Ureter (tissue), 1 donor: ENCODE measurements around the gene ARRDC3. TPM values are rescaled to one million over a fixed set of nuclear protein-coding genes. Genes with fewer than 3 reads are reported as not detected.
"Not testable (repeated sequence)": the region's sequence is repeated elsewhere in the genome, so short reads cannot be mapped to it uniquely, and the experiment has no call there.

Experiments
- DNase-seq: peaks from one replicate; pipeline ENCODE4 v3.0.0-alpha.2; 2020; ENCODE audit warnings: low spot score
- total RNA-seq: library from RNA; stranded (reverse); gene quantifications from one replicate; pipeline ENCODE4 v1.2.4, GENCODE V29; 2023
- donor health status: DM: yes; HTN: yes; CAD: no.

The ARRDC3 gene
- 111 TPM for total RNA-seq

DNA sequence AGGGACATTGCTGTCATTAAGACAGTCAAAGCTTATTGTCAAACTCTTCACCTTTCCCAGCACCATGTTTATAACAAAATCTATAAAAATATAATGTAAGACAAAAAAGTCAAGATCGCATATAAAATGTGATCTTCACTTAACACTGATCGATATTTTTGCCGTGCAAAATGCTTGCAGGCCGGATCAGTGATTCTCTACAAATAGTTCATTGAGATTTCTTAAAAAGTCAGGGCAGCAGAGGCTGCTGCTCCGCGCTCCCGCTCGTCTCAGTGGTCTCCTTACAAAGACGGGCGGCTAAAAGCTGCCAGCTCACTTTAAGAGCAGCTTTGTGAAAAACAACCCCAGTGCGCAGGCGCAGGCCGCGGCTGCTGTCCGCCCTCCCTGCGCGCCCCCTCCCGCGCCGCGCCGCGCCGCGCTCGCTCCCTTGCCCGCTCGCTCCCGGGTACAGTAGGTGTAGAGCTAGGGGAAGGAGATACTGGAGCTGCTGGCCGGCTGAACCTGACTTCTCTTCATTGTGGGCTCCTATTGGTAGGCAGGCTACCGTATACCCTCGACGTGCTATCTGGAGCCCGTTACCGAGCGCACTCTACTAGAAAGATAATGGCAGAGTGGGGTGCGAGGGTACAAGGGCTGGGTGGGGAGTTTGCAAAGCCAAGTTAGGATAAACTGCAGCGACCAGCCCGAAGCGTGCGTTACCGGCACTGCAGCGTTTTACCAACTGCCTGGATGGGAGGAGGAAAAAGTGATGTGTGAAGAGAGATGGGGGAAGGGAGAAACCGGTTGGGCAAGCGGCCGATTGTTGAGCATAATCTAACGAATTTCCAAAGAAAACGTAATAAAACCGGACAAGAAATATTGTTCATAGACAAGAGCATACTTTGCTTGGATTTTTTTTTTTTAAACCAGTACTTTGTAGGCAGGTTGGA is at the start of gene ARRDC3:
Gene ARRDC3 (minus strand): TSS at position 291 of the 929 bp plus-strand sequence. CDS start 225 bp downstream, at position 66.
- DNase-seq, result peak; percentile 97

DNA sequence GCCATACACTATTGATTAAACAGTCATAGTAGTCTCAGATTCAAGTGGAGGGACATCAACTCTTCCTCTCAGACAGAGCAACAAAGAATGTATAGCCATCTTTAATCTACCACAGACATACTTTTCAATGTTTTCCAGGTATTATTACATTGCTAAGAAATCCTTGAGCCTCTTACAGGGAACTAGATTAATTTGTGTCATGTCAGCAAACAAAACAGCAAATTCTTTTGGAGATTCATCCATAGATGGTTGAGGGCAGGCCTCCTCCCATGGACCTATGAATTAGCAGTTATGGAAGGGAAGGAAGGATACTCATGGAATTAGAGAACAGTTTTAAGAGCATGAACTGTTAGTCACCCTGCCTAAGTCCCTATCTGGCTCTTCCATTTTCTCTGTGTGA is 47.8 kb upstream of the ARRDC3 start:
- no peak for DNase-seq

- no peak for DNase-seq
Observed at GRCh38 chr5:91424638-91425436, 41.7 kb upstream of the ARRDC3 start.

DNA sequence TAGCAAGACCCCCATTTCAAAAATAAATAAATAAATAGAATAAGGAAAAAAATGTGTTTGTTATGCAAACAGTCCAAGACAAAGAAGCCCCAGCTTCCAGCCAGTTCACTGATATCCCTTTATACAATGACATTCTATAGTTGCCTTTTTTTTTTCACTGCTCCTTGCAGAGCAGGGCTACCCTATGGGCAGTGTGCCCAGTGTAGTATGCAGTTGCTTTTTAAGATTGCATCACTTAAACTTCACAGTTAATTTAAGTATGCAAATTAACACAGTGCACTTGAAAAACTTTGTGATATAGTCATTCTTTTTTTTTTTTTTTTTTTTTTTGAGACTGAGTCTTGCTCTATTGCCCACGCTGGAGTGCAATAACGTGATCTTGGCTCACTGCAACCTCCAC is 40.8 kb upstream of the ARRDC3 start:
- no peak for DNase-seq

GRCh38 chr5:91420879-91421278 is 37.8 kb upstream of the ARRDC3 start:
- DNase-seq, result no peak

GRCh38 chr5:91419571-91420537 is 36.7 kb upstream of the ARRDC3 start:
- DNase-seq, result peak; percentile 70

DNA sequence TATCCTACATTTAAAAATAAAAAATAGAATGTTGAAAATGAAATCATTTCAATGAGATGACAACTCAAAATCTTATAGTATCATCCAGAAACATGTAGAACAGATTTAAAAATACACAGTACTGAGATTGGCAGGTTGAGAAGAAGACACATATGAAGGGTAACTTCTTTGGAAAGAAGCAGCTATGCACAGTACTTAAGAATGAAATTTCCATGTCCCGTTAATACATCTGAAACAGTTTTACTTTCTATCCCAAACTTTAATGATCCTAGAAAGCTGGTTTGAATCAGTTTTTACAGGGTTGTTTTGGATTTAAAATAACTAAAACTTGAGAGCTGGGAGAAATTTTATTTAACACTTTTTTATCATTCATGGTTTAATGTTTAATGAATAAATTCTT is 36.0 kb upstream of the ARRDC3 start:
- no peak for DNase-seq

GRCh38 chr5:91418158-91418557 is 35.0 kb upstream of the ARRDC3 start:
- no peak for DNase-seq

- DNase-seq, result no peak
Observed at GRCh38 chr5:91417219-91417618, 34.1 kb upstream of the ARRDC3 start.

DNA sequence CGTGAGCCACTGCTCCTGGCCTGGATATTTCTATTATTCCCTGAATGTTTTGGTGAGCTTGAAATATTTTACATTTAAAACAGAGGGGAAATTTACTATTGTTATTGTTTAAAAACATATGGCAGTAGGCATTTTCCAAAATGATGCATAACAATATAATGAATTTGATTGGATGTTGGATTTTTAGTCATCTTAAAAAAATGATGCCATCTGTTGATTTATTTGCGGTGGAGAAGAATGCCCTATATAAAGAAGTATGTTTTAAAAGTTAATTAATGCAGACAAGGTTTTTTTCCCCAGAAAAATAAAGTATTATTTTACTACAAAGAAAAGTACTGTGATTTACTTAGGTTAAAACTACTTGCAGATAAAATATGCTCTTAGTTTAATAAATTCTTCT is 33.4 kb upstream of the ARRDC3 start:
- DNase-seq, result no peak

GRCh38 chr5:91409304-91409703 is 26.2 kb upstream of the ARRDC3 start:
- no peak for DNase-seq

DNA sequence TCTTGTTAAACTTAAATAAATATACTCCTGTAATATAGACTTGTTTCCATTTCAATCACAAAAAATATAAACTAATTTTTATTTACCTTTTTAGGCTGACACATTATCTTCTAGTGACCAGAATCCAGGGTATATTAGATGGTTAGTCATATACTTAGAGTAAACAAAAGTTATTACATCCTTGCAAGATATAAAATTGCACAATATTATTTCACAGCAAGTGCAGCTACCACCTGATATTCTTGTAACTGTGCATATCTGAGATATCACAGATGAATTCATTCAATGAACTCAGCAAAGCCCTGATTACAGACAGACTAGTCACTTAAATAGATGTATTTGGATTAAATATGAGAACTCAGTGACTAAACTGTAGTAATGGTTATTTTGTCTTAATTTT is 25.6 kb upstream of the ARRDC3 start:
- no peak for DNase-seq

GRCh38 chr5:91407204-91407603 is 24.1 kb upstream of the ARRDC3 start:
- DNase-seq, result no peak

DNA sequence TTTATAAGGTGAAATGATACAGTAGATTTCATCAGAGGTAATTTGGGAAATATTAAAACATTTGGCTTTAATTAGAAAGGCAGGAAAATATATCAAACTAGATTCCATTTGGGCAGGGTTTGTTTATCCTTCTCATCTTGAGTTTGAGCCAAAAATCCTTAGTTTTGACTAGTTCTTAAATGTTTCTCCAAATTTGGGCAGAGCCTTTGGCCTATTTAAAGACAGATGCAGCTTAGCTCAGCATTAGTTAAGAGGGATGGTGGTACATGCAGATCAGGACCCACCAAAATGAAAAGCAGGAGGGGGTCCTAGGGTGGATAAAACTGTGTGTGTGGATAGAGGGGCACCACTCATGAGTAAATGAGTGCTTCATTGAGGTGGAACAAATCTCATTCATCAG is 20.3 kb upstream of the ARRDC3 start:
- no peak for DNase-seq

- DNase-seq, result no peak
Observed at GRCh38 chr5:91401175-91401574, 18.1 kb upstream of the ARRDC3 start.

DNA sequence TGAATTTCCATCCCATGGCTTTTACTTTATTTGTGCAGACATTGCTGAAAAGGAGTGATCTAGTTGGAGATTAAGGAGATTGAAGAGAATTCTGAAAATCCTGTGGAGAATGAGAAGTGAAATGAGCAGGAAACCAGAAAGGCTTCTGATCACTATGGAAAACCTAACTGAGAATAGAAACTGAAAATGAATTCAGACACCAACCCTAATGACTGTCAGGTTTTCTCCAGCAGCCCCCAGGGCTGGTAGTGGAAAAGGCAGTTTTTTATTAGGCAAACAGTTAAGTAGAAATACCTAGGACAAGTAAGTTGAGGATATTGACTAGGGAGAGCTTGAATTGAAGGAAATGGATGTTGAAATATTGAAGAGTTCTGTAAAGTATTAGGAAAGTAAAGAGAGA is 14.7 kb upstream of the ARRDC3 start:
- no peak for DNase-seq

DNA sequence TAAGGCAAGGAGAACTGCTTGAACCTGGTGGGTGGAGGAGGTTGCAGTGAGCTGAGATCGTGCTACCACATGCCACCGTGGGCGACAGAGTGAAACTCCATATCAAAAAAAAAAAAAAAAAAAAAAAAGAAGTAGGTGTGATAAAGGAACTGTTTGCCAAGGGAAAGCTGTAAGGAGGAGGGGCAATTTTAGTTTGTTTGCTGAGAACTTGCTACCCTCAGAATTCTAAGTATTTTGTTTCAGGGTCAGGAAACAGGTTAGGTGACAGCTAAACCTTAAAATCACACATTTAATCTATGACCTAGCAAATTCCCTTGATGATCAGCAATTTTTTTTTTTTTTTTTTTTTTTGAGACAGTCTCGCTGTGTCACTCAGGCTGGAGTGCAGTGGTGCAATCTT is 7.2 kb upstream of the ARRDC3 start:
- no peak for DNase-seq

- DNase-seq, result not testable (repeated sequence)
Observed at GRCh38 chr5:91389555-91389954, 6.4 kb upstream of the ARRDC3 start.

DNA sequence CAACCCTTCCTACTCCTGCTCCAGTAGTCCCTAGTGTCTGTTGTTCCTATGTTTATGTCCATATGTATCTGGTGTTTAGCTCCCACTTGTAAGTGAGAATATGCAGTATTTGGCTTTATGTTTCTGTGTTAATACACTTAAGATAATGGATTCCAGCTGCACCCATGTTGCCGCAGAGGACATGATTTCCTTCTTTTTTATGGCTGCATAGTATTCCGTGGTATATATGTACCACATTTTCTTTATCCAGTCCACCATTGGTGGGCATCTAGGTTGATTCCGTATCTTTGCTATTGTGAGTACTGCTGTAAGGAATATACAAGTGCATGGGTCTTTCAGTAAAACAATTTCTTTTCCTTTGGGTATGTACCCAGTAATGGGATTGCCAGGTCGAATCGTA is 5.2 kb upstream of the ARRDC3 start:
- no peak for DNase-seq

DNA sequence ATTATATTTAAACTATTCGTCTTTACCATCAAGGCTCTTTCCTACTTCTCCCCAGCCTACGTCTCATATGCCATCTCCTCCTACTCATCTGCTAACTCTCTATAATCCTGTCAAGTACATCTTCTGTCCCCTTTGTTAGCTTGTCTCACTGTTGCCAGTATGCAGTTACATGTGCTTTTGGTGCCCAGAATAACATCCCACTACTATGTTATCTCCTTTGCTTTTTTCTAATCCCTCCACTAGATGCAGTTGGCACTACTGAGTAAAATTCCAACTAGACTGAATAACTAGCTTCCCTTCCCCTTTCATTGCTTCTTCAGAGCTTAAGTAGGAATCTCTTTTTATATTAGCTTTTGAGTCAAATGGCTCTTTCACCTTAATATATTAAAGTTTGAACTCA is 3.0 kb upstream of the ARRDC3 start:
- no peak for DNase-seq

DNA sequence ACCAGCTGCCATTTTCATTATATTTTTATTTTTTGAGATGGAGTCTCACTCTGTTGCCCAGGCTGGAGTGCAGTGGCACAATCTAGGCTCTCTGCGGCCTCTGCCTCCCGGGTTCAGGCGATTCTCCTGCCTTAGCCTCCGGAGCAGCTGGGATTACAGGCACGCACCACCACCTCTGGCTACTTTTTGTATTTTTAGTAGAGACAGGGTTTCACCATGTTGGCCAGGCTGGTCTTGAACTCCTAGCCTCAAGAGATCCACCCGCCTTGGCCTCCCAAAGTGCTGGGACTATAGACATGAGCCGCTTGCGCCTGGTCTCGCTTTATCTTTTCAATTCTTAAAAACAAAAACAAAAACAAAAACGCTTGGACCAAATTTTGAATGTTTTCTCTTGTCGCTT is 2.5 kb upstream of the ARRDC3 start:
- DNase-seq, result not testable (repeated sequence)
